ENCODE results near the gene C2CD4C.

C2CD4C gene

DNA sequence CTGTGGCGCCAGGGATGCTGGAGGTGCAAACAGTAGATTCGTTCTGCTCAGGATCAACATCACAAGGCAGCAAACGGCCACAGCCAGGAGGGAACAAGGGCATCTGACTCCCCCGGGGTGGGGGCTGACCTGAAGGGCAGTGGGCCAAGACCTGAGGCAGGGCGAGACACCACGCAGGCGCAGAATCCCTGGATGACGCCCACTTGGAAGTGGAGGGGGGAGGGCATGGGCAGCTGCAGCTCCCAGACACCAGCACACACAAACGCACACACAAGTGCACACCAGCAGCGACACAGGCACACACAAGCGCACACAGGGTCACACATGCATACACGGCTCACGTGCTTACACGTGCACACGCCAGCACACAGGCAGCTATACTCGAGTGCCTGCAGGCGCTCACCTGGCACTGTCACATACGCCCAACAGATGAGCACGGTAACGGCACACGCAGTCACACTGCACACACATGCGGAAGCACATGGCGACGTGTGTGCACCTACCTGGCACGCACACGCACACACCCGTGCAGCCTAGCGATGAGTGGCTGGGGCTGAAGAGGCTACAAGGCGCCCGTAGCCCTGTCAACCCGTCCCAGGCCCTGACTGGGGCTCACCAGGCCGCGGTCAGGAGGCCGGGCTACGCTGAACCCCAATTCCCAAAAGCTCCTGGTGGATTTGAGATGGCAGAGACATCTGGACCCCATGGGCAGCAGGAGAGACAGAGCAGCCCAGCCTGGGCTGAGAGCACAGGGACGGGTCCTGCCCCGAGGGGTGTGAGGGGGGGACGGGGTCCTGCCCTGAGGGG is 5.5 kb downstream of the C2CD4C start:
- TF ChIP-seq, protein P1, sequence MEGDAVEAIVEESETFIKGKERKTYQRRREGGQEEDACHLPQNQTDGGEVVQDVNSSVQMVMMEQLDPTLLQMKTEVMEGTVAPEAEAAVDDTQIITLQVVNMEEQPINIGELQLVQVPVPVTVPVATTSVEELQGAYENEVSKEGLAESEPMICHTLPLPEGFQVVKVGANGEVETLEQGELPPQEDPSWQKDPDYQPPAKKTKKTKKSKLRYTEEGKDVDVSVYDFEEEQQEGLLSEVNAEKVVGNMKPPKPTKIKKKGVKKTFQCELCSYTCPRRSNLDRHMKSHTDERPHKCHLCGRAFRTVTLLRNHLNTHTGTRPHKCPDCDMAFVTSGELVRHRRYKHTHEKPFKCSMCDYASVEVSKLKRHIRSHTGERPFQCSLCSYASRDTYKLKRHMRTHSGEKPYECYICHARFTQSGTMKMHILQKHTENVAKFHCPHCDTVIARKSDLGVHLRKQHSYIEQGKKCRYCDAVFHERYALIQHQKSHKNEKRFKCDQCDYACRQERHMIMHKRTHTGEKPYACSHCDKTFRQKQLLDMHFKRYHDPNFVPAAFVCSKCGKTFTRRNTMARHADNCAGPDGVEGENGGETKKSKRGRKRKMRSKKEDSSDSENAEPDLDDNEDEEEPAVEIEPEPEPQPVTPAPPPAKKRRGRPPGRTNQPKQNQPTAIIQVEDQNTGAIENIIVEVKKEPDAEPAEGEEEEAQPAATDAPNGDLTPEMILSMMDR (IDR thresholded peaks at IDR 0.05; ENCODE audit: low read depth, low read length): no peak
- no peak for DNase-seq
- H3K27ac ChIP-seq: no peak overlapping the region

GRCh38 chr19:402786-403185 is 6.2 kb downstream of the C2CD4C start:
- Histone ChIP-seq H3K4me3 (ENCODE audit: low read depth, low read length) (no peak overlapping the region), H3K9me3 (ENCODE audit: severe bottlenecking) (peaks cover 2% of the 10 kb centered on the region), H3K27me3 (ENCODE audit: insufficient read depth, low read depth, severe bottlenecking) (no peaks in the 10 kb centered on the region), H3K36me3 (no peaks in the 10 kb centered on the region; the same call in 1 of the 2 replicates), H3K27ac (no peak overlapping the region)
- DNase-seq: no peak
- TF ChIP-seq, protein P1 (IDR thresholded peaks at IDR 0.05; ENCODE audit: low read depth, low read length): no peak

More for the DNA sequence above, 5.5 kb downstream of the C2CD4C start:
- Histone ChIP-seq H3K9me3 (ENCODE audit: severe bottlenecking) (peaks cover 2% of the 10 kb centered on the region), H3K4me3 (ENCODE audit: low read depth, low read length) (no peak overlapping the region), H3K36me3 (no peaks in the 10 kb centered on the region; the same call in 1 of the 2 replicates), H3K27me3 (ENCODE audit: insufficient read depth, low read depth, severe bottlenecking) (no peaks in the 10 kb centered on the region)

DNA sequence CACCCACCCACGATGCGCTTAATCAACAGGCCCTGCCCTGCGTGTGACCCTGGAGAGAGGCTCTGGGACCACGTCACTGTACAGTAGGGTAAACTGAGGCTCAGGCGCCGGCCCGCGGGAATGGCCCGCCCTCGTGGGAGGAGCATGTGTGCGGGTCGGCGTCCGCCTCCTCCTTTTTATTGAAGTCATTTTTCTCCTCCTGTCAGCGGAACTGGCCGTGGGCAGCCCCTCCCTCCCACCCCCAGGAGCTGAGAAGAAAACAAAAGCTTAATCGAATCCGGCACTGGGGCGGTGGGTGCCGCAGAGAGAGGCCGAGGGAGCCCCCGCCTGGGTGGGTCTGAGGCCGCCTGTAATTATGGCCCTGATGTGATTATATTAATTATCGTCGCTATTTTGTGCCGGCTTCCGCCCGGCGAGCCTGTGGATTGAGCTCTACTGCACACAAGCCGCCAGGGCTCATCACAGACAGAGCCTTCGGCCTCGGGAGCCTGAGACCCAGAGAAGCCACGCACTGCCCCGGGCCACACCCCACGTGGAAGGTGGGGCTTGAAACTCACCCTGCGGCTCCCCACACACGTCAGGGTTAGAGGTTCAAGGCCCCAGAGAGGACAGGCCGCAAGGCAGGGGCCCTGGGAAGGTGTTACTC is 7.0 kb downstream of the C2CD4C start:
- TF ChIP-seq, protein P1 (IDR thresholded peaks at IDR 0.05; ENCODE audit: low read depth, low read length): no peak
- H3K4me3 ChIP-seq (ENCODE audit: low read depth, low read length): peak overlapping the region; percentile 42
- peak; percentile 48 for DNase-seq
- H3K27ac ChIP-seq: peak overlapping the region; percentile 15; the same call in 1 of the 2 replicates
- H3K36me3 ChIP-seq: no peaks in the 10 kb centered on the region; the same call in 1 of the 2 replicates
- peaks cover 2% of the 10 kb centered on the region for H3K9me3 ChIP-seq (ENCODE audit: severe bottlenecking)
- no peaks in the 10 kb centered on the region for H3K27me3 ChIP-seq (ENCODE audit: insufficient read depth, low read depth, severe bottlenecking)

DNA sequence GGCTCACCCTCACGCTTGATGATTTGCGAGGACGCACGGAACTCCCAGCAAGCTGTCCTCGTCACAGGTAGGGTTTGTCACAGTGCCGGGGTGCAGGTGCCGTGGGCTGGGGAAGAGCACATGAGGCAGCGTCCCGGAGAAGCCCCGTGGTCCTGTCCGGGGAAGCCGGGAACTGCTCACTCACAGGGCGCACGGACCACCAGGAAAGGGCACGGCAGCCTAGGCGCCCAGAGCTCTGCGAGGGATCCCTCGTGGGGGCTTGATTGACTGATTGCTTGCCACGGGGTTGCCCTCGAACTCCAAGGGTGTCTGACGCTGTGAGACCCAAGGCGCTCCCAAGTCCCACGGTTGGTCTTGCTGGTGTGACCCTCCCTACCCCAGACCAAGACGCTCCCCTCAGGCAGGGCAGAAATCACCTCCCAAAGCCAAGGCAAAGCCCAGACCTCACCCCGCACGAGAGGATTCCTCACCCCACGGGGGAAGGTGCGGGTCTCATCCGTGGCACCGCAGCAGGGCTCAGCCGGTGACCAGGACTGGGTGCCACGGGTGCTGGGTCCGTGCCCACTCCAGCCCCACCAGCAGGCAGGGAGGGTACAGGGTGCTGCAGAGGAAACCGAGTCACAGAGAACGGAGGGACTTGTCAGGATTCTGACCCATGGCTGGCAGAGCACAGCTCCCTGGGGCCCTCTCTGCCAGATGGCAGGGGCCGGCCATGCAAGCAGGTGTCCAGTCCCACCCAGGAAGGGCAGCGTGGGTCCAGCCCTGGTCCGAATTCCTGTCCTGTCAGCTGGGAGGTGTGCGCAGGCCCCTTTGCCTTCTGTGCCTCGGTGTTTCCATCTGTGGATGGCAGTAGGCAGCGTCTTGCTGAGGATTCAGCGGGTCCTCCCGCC is 7.7 kb downstream of the C2CD4C start:
- Histone ChIP-seq H3K4me3 (ENCODE audit: low read depth, low read length) (no peak overlapping the region), H3K27me3 (ENCODE audit: insufficient read depth, low read depth, severe bottlenecking) (no peaks in the 10 kb centered on the region), H3K36me3 (no peaks in the 10 kb centered on the region; the same call in 1 of the 2 replicates), H3K27ac (no peak overlapping the region), H3K9me3 (ENCODE audit: severe bottlenecking) (peaks cover 2% of the 10 kb centered on the region)
- TF ChIP-seq, protein P1 (IDR thresholded peaks at IDR 0.05; ENCODE audit: low read depth, low read length): no peak
- no peak for DNase-seq

DNA sequence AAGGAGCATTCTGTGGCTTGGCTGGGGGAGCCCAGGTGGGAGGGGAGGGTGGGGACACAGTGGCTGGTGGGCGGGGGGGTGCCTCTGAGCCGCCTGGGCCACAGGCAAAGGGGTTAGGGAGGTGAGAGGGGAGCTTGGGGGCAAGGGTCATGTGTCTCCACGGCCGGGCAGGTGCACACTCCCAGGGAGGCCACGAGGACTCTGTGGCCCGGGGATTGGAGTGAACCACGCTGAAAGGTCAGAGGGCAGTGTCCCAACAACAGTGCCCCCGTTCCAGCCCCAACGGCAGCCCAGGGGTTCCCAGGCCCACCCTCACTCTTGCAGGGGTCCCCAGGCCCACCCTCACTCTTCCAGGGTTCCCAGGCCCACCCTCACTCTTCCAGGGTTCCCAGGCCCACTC is 9.6 kb downstream of the C2CD4C start:
- DNase-seq: no peak
- Histone ChIP-seq H3K9me3 (ENCODE audit: severe bottlenecking) (peaks cover 2% of the 10 kb centered on the region), H3K27ac (no peak overlapping the region), H3K36me3 (no peaks in the 10 kb centered on the region), H3K4me3 (ENCODE audit: low read depth, low read length) (no peak overlapping the region), H3K27me3 (ENCODE audit: insufficient read depth, low read depth, severe bottlenecking) (no peaks in the 10 kb centered on the region)
- TF ChIP-seq, protein P1 (IDR thresholded peaks at IDR 0.05; ENCODE audit: low read depth, low read length): no peak
